ENCODE measurements around the gene VPS37D.
"Not testable (repeated sequence)": the region's sequence is repeated elsewhere in the genome, so short reads cannot be mapped to it uniquely, and the experiment has no call there.

VPS37D gene

DNA sequence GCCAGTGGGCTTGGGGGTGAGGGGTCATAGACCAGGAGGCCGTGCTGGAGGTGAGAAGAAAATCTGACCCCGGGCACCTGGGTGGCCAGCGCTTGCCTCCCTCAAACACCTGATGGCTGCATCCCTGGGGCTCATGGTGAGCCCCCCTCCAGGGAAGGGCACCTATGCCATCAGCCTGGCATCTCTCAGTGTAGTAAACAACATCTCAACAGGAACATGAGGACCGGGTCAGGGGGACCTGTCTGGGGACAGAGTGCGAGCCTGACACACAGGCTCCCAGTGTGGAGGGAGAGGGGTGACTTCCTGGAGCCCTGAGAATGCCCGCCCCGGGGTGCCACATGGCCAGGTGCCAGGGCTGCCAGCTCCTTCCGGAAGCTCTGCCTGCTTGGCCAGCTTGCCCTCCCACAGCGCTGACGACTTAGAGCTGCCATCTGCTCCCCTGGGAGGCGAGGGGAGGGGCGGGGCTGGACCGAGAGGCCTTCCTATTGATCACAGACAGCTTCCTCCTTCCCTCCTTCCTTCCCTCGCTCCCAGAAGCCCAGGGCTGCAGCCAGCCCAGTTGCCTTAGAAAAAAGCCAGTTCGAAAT, 39.5 kb downstream of the VPS37D start:
- no peak for DNase-seq

DNA sequence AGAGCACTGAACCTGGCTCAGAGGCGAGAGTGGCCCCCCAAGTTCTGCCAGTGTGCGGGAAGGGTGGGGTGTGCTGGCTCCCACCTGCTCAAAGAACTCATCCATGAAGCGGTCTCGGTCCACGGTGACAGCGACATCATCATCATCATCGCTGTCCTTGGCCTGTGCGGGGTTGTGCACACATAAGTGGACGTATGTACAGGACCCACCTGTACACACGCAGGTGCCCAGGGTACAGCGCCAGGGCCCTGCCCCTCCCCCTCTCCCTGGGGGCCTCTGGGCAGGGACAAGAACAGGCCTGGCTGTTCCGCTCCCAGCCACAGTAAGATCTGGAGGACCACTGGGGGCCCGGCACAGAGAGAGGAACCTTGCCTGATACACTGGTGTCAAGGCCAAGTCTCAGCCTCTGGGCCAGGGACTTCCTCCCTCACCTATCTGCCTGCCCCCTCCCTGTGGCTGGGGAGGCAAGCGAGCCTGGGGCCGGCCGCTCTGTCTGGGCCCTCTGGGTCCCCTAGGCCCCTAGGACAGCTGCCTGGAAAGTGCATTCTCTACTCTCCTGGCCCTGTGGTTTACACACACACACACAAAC, 41.4 kb downstream of the VPS37D start:
- no peak for DNase-seq

- no peak for DNase-seq
These were observed 45.1 kb downstream of the VPS37D start for GRCh38 chr7:73712773-73713172.

DNA sequence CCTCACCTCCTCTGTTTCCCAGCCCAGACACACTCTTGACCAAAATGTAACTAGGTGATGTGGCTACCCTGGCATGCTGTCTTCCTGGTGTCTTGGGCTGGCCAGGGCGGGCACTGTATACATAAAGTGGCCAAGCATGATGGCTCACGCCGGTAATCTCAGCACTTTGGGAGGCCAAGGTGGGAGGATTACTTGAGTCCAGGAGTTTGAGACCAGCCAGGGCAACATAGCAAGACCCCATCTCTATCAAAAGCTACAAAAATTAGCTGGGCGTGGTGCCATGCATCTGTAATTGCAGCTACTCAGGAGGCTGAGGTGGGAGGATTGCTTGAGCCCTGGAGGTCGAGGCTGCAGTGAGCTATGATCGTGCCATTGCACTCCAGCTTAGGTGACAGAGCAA, 45.7 kb downstream of the VPS37D start:
- DNase-seq: not testable (repeated sequence)

DNA sequence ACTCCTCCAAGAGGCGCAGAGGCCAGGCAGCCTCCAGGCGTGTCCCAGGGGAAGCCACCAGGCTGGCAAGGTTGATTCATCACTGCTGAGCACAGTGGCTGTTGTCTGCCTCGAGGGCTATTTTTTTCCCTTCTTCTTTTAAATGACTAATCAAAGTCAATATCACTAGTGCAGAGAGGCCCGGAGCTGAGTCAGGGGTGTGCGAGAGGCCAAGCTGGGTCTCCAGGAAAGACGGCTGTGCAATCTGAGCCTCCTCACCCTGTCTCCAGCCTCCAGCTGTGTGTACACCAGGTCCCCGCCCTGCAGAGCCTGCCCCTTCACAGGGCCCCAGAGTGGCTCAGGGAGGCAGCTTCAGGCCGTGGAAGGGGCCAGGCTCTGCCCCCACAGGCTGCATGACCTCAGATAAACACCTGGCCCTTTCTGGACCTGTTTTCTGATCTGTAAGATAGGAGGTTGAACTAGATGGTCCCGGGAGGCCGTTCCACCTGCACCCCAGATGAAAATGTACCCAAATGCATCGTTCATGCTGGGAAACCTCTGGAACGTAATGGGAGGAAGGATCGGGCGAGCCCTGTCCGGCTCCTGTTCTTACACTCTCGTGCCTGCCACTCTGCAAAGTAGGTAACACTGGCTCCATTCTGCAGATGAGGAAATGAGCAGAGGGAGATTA, 48.2 kb downstream of the VPS37D start:
- DNase-seq: peak; percentile 82

- no peak for DNase-seq
These were observed 48.8 kb downstream of the VPS37D start for GRCh38 chr7:73716318-73716890.

DNA sequence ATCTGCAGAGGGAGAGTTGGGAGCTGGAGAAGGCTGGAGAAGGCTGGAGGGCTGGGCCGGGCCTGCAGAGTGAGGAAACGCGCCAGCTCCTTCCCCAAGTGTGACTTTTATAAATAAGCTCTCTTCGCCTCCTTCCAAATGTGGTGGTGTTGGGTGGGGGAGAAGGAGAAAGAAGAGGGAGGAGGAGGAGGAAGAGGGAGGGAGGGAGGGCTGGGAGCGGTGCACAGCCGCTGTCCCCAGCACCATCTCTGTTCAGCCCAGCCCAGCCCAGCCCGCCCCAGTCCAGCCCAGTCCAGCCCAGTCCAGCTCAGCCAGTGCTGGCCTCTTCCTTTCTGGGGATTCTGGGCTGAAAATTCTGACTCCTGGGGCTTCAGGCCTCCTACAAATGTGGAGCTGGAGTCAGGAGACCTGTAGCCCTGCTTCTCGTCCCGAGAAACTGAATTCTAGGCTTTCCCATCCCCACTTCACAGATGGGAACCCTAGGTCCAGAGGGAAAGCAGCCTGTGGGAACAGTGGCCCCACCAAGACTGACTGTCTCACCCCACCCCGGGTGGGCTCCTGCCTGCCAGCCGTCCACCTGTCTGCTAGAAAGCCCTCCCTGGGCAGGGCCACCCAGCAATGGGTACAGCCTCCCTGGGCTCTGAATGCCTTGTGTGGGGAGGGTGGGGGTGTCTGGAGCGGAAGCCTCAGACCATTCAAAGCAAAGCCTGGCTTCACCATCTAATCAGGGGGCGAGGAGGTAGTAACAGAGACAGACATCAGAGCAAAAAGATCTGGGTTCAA, 49.6 kb downstream of the VPS37D start:
- DNase-seq: peak; percentile 58

DNA sequence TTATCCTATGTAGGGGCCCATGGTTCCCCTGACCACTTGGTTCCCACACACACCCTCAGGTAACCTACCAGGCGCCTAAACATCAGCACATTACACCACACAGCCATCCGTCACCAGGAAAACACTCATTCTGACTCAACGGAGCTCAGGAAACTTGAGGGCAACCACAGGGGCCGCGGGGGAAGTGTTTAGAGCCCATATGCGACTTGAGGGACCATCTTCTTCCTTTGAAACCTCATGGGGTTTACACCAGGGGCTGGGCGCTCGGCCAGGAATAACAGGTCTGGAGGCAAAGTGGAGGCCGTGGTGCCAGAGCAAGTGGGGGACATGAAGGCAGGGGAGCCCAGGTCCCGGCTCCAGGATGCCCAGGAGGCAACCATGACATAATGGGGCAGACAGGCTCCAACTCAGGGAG, 50.4 kb downstream of the VPS37D start:
- DNase-seq: no peak

- DNase-seq: no peak
These were observed 50.8 kb downstream of the VPS37D start for GRCh38 chr7:73718438-73718881.

DNA sequence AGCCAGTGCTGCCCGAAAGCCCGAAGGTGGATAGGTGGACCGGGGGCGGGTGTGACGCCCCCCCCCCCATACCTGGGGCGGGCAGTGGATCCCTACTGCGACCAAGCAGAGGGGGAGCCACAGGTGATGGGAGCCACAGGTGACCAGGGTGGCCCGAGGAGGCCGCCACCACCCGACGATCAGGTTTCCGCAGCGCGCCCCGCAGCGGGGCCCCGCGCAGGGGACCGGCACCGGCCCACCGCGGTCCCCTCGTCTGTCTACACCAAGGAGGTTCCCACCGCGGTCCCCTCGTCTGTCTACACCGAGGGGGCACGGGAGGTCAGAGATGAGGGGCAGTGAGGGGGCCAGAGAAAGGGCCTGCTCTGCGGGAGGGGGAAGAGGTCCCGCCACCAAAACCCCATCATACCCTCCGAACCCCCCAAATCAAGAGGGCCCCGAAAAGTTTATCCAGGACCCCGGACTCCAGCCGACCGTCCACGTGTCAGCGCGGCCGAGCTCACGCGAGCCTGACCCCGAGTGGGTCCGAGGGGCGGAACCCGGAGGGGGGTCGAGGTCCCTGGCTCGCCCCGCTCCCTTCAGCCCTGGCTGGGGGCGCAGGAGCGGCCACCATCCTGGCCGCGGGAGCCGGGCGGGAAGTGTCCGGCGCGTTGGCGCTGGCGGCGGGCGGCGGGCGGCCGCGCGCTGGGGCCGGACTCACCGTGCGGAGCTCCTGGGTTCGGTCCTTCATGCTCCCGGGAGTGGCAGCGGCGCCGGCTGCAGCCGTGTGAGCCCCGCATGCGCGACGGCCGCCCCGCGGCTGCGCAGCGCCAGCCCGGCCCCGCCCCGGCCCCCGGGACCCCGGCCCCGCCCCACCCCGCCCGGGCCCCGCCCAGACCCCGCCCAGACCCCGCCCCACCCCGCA, 51.5 kb downstream of the VPS37D start, which contains the start of gene STX1A:
STX1A (minus strand) TSS at position 765 of the 901 bp plus-strand sequence; CDS start at position 727, 38 bp downstream.
- peak; percentile 72 for DNase-seq

- no peak for DNase-seq
These were observed 52.2 kb downstream of the VPS37D start for GRCh38 chr7:73719806-73720169.

GRCh38 chr7:73720443-73720842, 52.8 kb downstream of the VPS37D start:
- not testable (repeated sequence) for DNase-seq

GRCh38 chr7:73721377-73721817, 53.8 kb downstream of the VPS37D start:
- DNase-seq: peak; percentile 87

Data from right hindlimb (tissue), 1 donor.